Muscle of arm (tissue), 12 donors: ENCODE data around the gene FAM151B. TPM values are rescaled to one million over a fixed set of nuclear protein-coding genes. Genes with fewer than 3 reads are reported as not detected.
"Not testable (repeated sequence)": the region's sequence is repeated elsewhere in the genome, so short reads cannot be mapped to it uniquely, and the experiment has no call there.

ENCODE experiments used
- DNase-seq: peaks from one replicate; pipeline ENCODE4 v3.0.0-alpha.2; 2013
- polyA plus RNA-seq, 12 donors: library from polyadenylated mRNA; unstranded; fragments of 120-200 nt; gene quantifications; one replicate each; pipeline ENCODE4 v1.2.1, GENCODE V29; 2013; ENCODE audit not compliant: insufficient read length in 12 of 12

FAM151B gene
- polyA plus RNA-seq, 12 donors = 4.2 to 7.2 (median 5.3) TPM; not detected in 2

- DNase-seq = no peak
Measured at GRCh38 chr5:80502800-80503199, 14.9 kb downstream of the FAM151B start.

- no peak for DNase-seq
Measured at GRCh38 chr5:80503641-80504040, 15.7 kb downstream of the FAM151B start.

DNA sequence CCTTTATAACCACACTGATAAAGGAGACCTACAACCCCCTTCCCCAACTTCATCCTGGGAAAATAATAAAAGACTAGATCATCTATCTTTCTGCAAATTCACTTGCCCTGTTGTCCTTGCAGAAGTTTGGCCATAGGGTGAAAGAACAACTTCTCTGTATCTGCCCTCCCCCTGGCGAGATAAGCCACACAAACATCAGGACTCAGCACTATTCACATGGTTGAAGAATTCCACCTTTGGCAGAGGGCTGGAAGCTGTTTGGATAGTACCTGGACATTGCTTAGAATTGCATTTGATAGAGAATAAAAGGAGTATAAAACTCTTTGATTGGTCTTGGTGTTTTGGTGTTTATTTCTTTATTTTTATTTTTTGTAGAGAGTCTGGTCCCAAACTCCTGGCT is 16.9 kb downstream of the FAM151B start:
- no peak for DNase-seq

DNA sequence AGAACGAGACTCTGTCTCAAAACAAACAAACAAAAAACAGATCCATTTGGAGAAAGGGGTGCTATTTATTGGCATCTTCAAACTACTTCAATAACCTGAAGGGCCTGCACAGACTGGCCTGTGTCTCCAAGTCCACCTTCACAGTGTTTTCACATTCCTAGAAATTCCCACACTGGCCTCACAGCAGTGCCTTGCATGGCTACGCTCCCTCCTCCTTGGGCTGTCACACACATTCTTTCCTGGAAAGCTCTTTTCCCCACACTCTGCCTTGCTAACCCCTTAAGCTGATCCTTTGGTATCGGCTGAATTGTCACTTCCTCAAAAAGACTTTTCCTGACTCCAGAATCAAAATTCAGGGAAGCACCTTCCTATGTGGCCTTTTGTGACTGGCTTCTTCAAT is 19.8 kb downstream of the FAM151B start:
- no peak for DNase-seq

GRCh38 chr5:80508844-80509243 is 20.9 kb downstream of the FAM151B start:
- DNase-seq = no peak

DNA sequence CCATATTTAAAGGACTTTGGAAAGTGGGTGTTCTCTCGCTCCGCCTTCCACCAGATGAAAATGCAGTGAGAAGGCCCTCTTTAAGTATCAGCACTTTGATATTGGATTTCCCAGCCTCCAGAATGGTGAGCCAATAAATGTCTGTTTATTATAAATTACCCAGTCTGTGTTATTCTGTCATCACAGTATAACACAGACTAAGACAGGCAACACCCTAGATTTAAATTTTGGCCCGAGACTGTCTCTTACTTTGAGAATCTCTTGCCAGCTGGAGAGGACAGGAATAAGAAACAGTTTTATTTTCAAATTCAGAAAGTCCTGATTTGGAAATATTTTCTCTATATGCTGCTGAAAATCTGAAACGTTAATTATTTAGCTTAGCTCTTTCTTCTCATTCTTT is 21.5 kb downstream of the FAM151B start:
- DNase-seq = no peak

DNA sequence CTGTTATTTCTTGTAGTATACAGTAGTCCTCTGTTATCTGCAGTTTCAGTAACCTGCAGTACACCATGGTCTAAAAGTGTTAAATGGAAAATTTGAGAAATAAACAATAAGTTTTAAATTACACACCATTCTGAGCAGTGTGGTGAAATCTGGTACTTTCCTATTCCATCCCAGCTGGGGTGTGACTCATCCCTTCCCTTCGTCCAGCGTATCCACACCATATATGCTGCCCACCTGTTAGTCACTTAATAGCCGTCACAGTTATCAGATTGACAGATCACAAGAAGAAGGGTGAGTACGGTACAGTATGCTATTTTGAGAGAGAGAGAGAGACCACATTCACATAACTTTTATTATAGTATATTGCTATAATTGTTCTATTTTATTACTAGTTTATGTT is 28.9 kb downstream of the FAM151B start:
- DNase-seq = no peak

DNA sequence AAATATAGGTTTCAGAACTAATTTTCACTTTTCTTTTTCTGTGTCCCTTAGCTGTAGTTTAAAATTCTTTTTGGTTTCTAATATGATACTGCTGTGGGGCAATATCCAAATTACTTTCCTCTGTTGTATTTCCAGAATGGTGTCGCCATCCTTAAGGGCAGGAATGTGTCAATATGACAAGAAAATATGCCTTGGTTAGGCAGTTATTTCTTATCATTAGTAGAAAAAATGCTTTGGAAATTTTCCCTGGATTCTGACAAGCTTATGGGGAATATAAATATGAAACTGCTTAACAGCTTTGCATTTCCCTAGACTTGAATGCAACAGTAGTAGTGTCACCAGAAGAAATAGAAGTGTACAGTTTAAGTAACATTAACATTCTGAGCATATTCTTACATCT is 52.8 kb downstream of the FAM151B start:
- DNase-seq = no peak

- DNase-seq = no peak
Measured at GRCh38 chr5:80541392-80541791, 53.5 kb downstream of the FAM151B start.

DNA sequence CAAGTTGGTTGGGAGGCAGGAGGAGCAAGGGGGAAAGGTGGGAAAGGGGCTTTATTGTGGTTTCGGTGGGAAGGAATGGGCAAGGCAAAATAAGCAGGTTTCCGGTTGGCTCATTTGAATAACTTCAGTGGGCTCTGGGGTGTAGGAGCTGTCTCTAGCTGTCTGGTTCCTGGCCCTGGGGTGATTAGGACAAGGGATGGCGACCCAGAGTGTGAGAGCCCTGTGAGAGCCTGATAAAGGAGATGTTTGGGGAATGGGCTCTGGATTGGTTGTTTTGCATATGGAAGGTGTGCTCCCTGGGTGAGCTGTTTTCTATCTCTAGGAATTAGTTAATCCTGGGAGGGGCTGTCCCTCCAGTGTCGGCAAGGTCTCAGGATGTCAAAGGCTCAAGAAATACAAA is 66.7 kb downstream of the FAM151B start:
- no peak for DNase-seq

GRCh38 chr5:80555099-80555498 is 67.2 kb downstream of the FAM151B start:
- no peak for DNase-seq

DNA sequence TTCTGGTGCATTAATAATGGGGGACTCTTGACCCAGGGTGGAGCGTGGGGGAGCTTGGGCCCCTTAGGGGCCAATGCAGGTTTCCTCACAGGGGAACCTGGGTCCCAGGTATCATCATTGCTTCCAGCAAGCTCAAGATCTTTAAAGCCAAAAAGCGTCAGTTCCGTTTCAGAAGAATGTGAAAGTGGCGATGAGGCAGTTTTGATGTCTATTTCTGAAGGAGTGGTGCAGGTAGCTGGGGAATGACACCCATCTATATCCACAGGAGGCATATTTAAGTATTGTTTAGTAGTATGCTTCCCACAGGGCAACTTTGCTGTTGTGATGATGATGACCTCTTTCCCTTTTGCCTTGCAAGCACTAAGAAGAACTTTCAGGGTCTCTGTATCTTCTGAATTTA is 71.3 kb downstream of the FAM151B start:
- DNase-seq = no peak

- no peak for DNase-seq
Measured at GRCh38 chr5:80565330-80565729, 77.4 kb downstream of the FAM151B start.

DNA sequence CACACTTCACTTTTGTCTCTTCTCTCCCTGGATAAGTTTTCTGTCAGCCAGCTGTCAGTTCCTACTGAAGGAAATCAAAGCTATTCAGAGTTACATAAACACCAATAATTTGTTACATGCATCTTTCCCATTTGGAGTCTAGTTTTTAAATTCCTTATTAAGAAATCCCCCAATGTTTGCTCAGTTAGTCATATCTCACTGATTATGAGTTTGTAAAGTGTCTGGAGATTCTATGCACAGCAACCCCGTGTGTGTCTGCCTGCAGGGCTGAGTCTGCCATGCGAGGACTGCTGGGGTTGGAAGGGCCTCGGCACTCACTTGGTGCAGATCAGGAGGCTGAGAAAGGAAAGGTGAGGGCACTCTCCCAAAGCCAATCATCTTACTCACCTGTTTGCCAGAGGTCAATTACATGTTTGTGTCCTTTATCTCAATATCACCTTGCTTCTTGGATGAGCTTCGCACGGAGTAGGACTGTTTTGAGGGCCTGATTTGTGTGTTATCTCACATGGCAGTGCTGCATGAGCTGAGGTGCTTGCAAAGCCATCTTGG is 78.9 kb downstream of the FAM151B start:
- no peak for DNase-seq

DNA sequence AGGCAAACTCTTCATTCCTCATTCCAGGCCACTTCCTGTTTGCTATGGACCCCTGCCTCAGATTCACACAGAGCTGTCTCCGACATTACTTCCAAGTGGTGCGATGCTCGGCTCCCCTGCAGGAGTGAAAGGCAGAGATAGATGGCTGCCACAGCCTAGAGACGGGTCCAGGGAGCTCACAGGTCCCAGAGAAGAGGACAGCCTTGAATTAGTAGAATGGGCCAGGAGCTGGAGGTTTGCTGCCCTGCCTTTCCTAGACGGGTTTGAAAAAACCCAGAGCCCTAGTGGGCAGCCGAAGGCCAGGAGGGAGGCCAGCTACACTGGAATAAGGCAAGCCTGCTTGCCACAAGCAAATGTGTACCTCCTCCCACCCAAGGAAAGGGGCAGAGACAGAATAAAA is 80.4 kb downstream of the FAM151B start:
- DNase-seq = no peak

DNA sequence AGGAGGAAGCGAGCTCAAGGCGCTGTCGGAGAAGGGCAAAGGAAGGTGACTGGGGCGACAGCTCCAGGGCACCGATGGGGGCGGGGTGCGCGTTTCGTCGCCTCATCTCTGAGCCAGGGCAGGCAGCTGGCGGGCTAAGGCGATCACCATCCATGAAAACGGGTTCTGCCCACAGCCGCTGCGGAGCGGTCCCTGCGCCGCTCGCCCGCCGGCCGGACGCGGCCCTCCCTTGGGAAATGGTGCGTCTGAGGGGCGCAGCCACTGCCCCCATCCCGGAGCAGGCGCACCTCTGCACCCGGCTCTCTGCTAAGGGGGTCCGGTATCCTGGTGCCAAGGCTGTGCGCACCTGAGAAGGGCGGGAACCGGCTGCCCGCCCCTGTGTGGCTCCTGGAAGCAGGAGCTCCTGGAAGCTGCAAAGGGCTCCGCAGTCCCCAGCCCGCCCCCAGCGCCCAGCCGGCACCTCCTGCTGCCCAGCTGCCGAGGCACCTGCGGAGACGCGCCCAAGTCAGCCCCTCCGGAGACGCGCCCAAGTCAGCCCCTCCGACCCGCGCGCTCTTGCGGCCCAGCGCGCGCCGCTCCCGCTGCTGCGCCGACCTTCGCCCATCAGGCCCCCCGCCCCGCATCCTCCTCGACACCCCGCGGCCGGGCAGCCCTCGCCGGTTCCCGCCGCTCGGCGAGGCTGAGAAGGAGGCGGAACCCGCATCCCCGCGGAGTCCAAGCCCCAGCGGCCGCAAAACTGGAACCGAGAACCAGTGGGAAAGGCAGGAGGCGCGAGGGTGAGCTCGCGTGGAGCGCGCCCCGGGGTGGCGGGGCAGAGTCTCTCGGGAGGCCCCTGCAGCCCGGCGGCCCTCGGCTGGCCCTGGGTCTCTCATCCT is 81.4 kb downstream of the FAM151B start:
- DNase-seq = no peak

GRCh38 chr5:80569961-80570786 is 82.3 kb downstream of the FAM151B start, which contains the start of gene ANKRD34B:
Gene ANKRD34B (minus strand): TSS chr5:80570280. CDS start chr5:80560019, 10,261 bp downstream.
- no peak for DNase-seq

DNA sequence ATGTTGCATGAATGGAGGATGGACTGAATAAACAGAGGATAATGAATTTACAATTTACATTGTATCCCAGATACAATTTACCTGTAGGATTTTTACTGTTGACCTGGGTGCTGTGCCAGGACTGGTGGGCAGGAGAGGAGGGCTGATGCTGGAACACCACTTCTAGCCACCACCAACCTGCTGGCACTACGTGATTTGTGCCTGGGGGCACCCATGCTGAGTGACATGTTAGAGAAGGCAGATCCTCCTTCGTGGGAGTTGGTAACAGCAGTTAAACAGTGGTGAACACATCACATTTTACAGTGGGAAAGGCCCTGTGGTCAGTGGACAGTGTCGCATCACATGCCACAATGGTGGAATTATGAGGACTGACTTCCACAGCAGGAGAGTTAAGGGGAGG is 85.2 kb downstream of the FAM151B start:
- DNase-seq = no peak

- no peak for DNase-seq
Measured at GRCh38 chr5:80576383-80576782, 88.5 kb downstream of the FAM151B start.

DNA sequence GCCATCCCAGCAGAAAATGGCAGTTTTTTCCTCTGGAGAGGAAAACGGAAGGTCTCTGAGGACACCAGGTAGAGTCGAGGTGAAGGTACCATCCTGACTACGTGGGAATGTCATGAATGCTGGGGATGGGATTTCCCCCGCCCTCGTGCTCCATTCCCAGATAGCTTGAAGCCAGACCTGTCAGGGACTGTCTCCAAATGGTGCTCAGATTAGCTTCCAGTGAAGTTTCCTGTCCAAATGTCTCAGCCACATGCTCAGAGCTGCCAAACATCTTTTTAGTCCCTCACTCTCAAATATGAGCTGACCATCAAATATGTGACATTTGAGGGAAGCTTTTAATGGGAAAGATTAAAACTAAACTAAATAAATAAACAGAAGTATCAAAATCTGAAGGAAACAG is 89.8 kb downstream of the FAM151B start:
- no peak for DNase-seq

GRCh38 chr5:80579050-80579449 is 91.2 kb downstream of the FAM151B start:
- no peak for DNase-seq

DNA sequence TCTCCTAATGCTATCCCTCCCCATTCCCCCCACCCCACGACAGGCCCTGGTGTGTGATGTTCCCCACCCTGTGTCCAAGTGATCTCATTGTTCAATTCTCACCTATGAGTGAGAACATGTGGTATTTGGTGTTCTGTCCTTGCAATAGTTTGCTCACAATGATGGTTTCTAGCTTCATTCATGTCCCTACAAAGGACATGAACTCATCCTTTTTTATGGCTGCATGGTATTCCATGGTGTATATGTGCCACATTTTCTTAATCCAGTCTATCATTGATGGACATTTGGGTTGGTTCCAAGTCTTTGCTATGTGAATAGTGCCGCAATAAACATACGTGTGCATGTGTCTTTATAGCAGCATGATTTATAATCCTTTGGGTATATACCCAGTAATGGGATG is 92.4 kb downstream of the FAM151B start:
- DNase-seq = not testable (repeated sequence)

DNA sequence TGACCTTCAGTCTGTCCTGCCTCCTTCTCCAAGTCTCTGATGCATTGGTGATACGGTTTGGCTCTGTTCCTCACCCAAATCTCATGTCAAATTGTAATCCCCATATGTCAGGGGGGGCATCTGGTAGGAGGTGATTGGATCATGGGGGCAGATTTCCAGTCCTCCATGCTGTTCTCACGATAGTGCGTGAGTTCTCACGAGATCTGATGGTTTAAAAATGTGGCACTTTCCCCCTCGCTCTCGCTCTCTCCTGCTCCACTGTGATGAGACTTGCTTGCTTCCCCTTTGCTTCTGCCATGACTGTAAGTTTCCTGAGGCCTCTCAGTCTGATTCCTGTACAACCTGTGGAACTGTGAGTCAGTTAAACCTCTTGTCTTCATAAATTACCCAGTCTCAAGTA is 96.9 kb downstream of the FAM151B start:
- no peak for DNase-seq
